H9 (cell line): Measurements from ENCODE around the gene DLX2. TPM values are rescaled to one million over a fixed set of nuclear protein-coding genes. Genes with fewer than 3 reads are reported as not detected.

ENCODE experiments used
- DNase-seq: peaks from one replicate; pipeline ENCODE4 v3.0.0-alpha.2; 2017
- H2AFZ ChIP-seq: one replicate; pipeline ENCODE4 v1.6.1; 2013; ENCODE audit warnings: mild to moderate bottlenecking, low read length, control low read depth, moderate library complexity
- H2AK5ac ChIP-seq: 2 replicates; pipeline ENCODE4 v1.6.1; 2013; ENCODE audit warnings: low read length, control low read depth, mixed read lengths; ENCODE audit not compliant: insufficient read length
- H2BK120ac ChIP-seq: one replicate; pipeline ENCODE4 v1.6.1; 2013; ENCODE audit warnings: low read depth, mild to moderate bottlenecking, low read length, control low read depth, inconsistent platforms; ENCODE audit not compliant: poor library complexity, severe bottlenecking
- H2BK12ac ChIP-seq: 2 replicates; pipeline ENCODE4 v1.6.1; 2013; ENCODE audit warnings: low read length, control low read depth, mixed read lengths, low read depth; ENCODE audit not compliant: insufficient read length
- H2BK15ac ChIP-seq: 2 replicates; pipeline ENCODE4 v1.6.1; 2013; ENCODE audit warnings: low read depth, low read length, control low read depth
- H2BK20ac ChIP-seq: one replicate; pipeline ENCODE4 v1.6.1; 2013; ENCODE audit warnings: low read depth, mild to moderate bottlenecking, low read length, control low read depth, inconsistent platforms; ENCODE audit not compliant: poor library complexity, severe bottlenecking
- H2BK5ac ChIP-seq: 2 replicates; pipeline ENCODE4 v1.6.1; 2013; ENCODE audit warnings: low read length, control low read depth, mixed read lengths; ENCODE audit not compliant: insufficient read length
- H3K14ac ChIP-seq: 2 replicates; pipeline ENCODE4 v1.6.1; 2013; ENCODE audit warnings: low read length, control low read depth; ENCODE audit not compliant: insufficient read depth
- H3K18ac ChIP-seq: 2 replicates; pipeline ENCODE4 v1.6.1; 2013; ENCODE audit warnings: low read depth, mild to moderate bottlenecking, mixed read lengths, low read length, control low read depth; ENCODE audit not compliant: insufficient read length
- H3K23ac ChIP-seq: 2 replicates; pipeline ENCODE4 v1.6.1; 2013; ENCODE audit warnings: low read length, control low read depth, mixed read lengths, low read depth; ENCODE audit not compliant: insufficient read length
- H3K23me2 ChIP-seq: 2 replicates; pipeline ENCODE4 v1.6.1; 2013; ENCODE audit warnings: low read depth, mild to moderate bottlenecking, mixed read lengths, low read length, control low read depth; ENCODE audit not compliant: insufficient read length, poor library complexity, severe bottlenecking
- H3K27ac ChIP-seq: 2 replicates; pipeline ENCODE4 v1.5.1; 2013; ENCODE audit warnings: low read length, control low read depth, mixed read lengths, low read depth; ENCODE audit not compliant: insufficient read length
- H3K27me3 ChIP-seq: 2 replicates; pipeline ENCODE4 v1.6.1; 2013; ENCODE audit warnings: low read length, control low read depth, inconsistent platforms; ENCODE audit not compliant: insufficient read depth
- H3K4ac ChIP-seq: 2 replicates; pipeline ENCODE4 v1.6.1; 2013; ENCODE audit warnings: low read depth, mild to moderate bottlenecking, control low read depth, inconsistent platforms, low read length, moderate library complexity
- H3K4me1 ChIP-seq: 2 replicates; pipeline ENCODE4 v1.6.1; 2013; ENCODE audit warnings: low read length, control low read depth, inconsistent platforms; ENCODE audit not compliant: insufficient read depth
- H3K4me2 ChIP-seq: 2 replicates; pipeline ENCODE4 v1.6.1; 2013; ENCODE audit warnings: low read length, control low read depth, mixed read lengths; ENCODE audit not compliant: insufficient read length, insufficient read depth
- H3K56ac ChIP-seq: 2 replicates; pipeline ENCODE4 v1.6.1; 2013; ENCODE audit warnings: low read depth, mild to moderate bottlenecking, mixed read lengths, low read length, control low read depth; ENCODE audit not compliant: insufficient read length
- H3K79me1 ChIP-seq: 2 replicates; pipeline ENCODE4 v1.6.1; 2013; ENCODE audit warnings: low read depth, mild to moderate bottlenecking, moderate library complexity, low read length, control low read depth, inconsistent platforms; ENCODE audit not compliant: insufficient read depth, poor library complexity, severe bottlenecking
- H3K79me2 ChIP-seq: 2 replicates; pipeline ENCODE4 v1.6.1; 2013; ENCODE audit warnings: low read length, control low read depth, inconsistent platforms; ENCODE audit not compliant: insufficient read depth
- H3K9ac ChIP-seq: 2 replicates; pipeline ENCODE4 v1.6.1; 2013; ENCODE audit warnings: low read length, control low read depth, mixed read lengths; ENCODE audit not compliant: insufficient read length; ENCODE audit errors: extremely low read depth
- H3K9me3 ChIP-seq: one replicate; pipeline ENCODE4 v1.6.1; 2013; ENCODE audit warnings: low read depth, low read length, inconsistent platforms; ENCODE audit not compliant: control insufficient read depth
- H3T11ph ChIP-seq: one replicate; pipeline ENCODE4 v1.6.1; 2013; ENCODE audit warnings: mild to moderate bottlenecking, low read length, control low read depth, inconsistent platforms
- H4K20me1 ChIP-seq: one replicate; pipeline ENCODE4 v1.6.1; 2013; ENCODE audit not compliant: control insufficient read depth, insufficient read length, insufficient read depth
- H4K5ac ChIP-seq: 2 replicates; pipeline ENCODE4 v1.6.1; 2013; ENCODE audit warnings: low read depth, mild to moderate bottlenecking, mixed read lengths, low read length, control low read depth; ENCODE audit not compliant: insufficient read length
- H4K8ac ChIP-seq: replicated peaks from 2 replicates; pipeline ENCODE4 v1.6.1; 2013; ENCODE audit warnings: low read length, control low read depth, mixed read lengths, low read depth; ENCODE audit not compliant: insufficient read length
- H4K91ac ChIP-seq: 2 replicates; pipeline ENCODE4 v1.6.1; 2013; ENCODE audit warnings: low read depth, mild to moderate bottlenecking, moderate library complexity, mixed read lengths, low read length, control low read depth; ENCODE audit not compliant: insufficient read length
- H3K27ac Mint-ChIP-seq, 3 experiments: 2 replicates in 2 of 3; 3 replicates in 1 of 3; pipeline ENCODE4 v1.8.0; 2020 to 2021; ENCODE audit warnings: mixed read lengths in 3 of 3, mild to moderate bottlenecking in 1 of 3, moderate library complexity in 1 of 3
- H3K27me3 Mint-ChIP-seq: 2 replicates; pipeline ENCODE4 v1.8.0; 2021; ENCODE audit warnings: low read depth, mild to moderate bottlenecking, moderate library complexity, mixed read lengths
- H3K36me3 Mint-ChIP-seq, 3 experiments: 2 replicates in 2 of 3; 3 replicates in 1 of 3; pipeline ENCODE4 v1.8.0; 2020 to 2021; ENCODE audit warnings: low read depth in 3 of 3, mixed read lengths in 3 of 3; ENCODE audit not compliant: insufficient read depth in 1 of 3
- H3K4me1 Mint-ChIP-seq, 2 experiments: 2 replicates each; pipeline ENCODE4 v1.8.0; 2020; ENCODE audit warnings: mixed read lengths in 2 of 2
- H3K4me3 Mint-ChIP-seq, 2 experiments: 2 replicates in 1 of 2; 3 replicates in 1 of 2; pipeline ENCODE4 v1.8.0; 2020 to 2021; ENCODE audit warnings: mild to moderate bottlenecking in 2 of 2, mixed read lengths in 2 of 2, moderate library complexity in 1 of 2
- H3K9me3 Mint-ChIP-seq, 2 experiments: 2 replicates in 1 of 2; 3 replicates in 1 of 2; pipeline ENCODE4 v1.8.0; 2020; ENCODE audit warnings: mild to moderate bottlenecking in 2 of 2, mixed read lengths in 2 of 2, moderate library complexity in 1 of 2
- CTCF ChIP-seq: fragments of 200-600 bp; sonication (generic); conservative IDR thresholded peaks from 3 replicates; pipeline ENCODE4 v1.8.0; 2021; ENCODE audit warnings: antibody characterized with exemption, mild to moderate bottlenecking
- WGBS: extraction: QIAGEN DNeasy Blood & Tissue Kit; methylation state at CpG from one replicate; pipeline ENCODE4 v1.1.7; 2013; ENCODE audit warnings: missing lambda C conversion rate, low lambda C conversion rate, mixed read lengths; ENCODE audit not compliant: insufficient read length; ENCODE audit errors: extremely low coverage; 5-methylcytosine and 5-hydroxymethylcytosine counted together
- total RNA-seq: library from RNA; stranded (reverse); gene quantifications from 2 replicates; pipeline ENCODE4 v1.2.1, GENCODE V29; 2021

DLX2 gene
- total RNA-seq, 1 experiment from 2014 or later = not detected

GRCh38 chr2:172074254-172074653, 28.4 kb downstream of the DLX2 start:
- H3K27me3 ChIP-seq = peaks cover 10% of the 10 kb centered on the region
- no peaks in the 10 kb centered on the region; a peak in 1 of 5 replicates for H3K9me3 Mint-ChIP-seq
- peaks cover 40% of the 10 kb centered on the region for H3K27me3 Mint-ChIP-seq
- DNase-seq = no peak
- no peak overlapping the region for H2BK120ac ChIP-seq
- H3K23me2 ChIP-seq = no peaks in the 10 kb centered on the region
- H3K9me3 ChIP-seq = no peaks in the 10 kb centered on the region
- H3K4ac ChIP-seq = no peak overlapping the region
- no peaks in the 10 kb centered on the region for H3K79me2 ChIP-seq
- H2BK5ac ChIP-seq = no peak overlapping the region
- H4K8ac ChIP-seq = no peak overlapping the region
- no peak overlapping the region for H3K56ac ChIP-seq
- no peak for TF ChIP-seq CTCF
- H3K18ac ChIP-seq = no peak overlapping the region
- H3K9ac ChIP-seq = no peak overlapping the region
- no peak overlapping the region for H3K27ac Mint-ChIP-seq
- H3K4me3 Mint-ChIP-seq = no peak overlapping the region
- no peak overlapping the region for H2BK12ac ChIP-seq
- no peak overlapping the region for H3K14ac ChIP-seq
- H2AK5ac ChIP-seq = no peak overlapping the region
- H3K36me3 Mint-ChIP-seq = no peaks in the 10 kb centered on the region
- H2AFZ ChIP-seq = no peak overlapping the region
- WGBS = no CpG with 5 or more reads among the region's 1 CpG
- no peaks in the 10 kb centered on the region for H3K79me1 ChIP-seq
- no peaks in the 10 kb centered on the region for H4K20me1 ChIP-seq
- H3K4me1 Mint-ChIP-seq = no peaks in the 10 kb centered on the region
- no peak overlapping the region for H4K5ac ChIP-seq
- peaks cover 2% of the 10 kb centered on the region; the same call in 1 of the 2 replicates for H3K4me1 ChIP-seq
- H2BK20ac ChIP-seq = no peak overlapping the region
- H3K4me2 ChIP-seq = no peak overlapping the region
- H2BK15ac ChIP-seq = no peak overlapping the region
- no peak overlapping the region for H3K27ac ChIP-seq
- no peak overlapping the region for H3T11ph ChIP-seq
- H4K91ac ChIP-seq = no peak overlapping the region
- H3K23ac ChIP-seq = no peak overlapping the region
